ENCODE data around the gene TRIP11.

The TRIP11 gene

GRCh38 chr14:92010644-92011043 is 29.2 kb downstream of the TRIP11 start:
- DNase-seq (ENCODE audit: low spot score): no peak

- DNase-seq (ENCODE audit: low spot score): no peak
These were observed 30.3 kb downstream of the TRIP11 start for GRCh38 chr14:92009604-92010003.

GRCh38 chr14:92005019-92005418 is 34.8 kb downstream of the TRIP11 start:
- no peak for DNase-seq (ENCODE audit: low spot score)

GRCh38 chr14:92004062-92004461 is 35.8 kb downstream of the TRIP11 start:
- no peak for DNase-seq (ENCODE audit: low spot score)

- DNase-seq (ENCODE audit: low spot score): no peak
These were observed 40.9 kb downstream of the TRIP11 start for GRCh38 chr14:91998667-91999570.

- DNase-seq (ENCODE audit: low spot score): no peak
These were observed 42.4 kb downstream of the TRIP11 start for GRCh38 chr14:91997492-91997891.

GRCh38 chr14:91996948-91997371 is 42.9 kb downstream of the TRIP11 start:
- DNase-seq (ENCODE audit: low spot score): peak; percentile 52

GRCh38 chr14:91987192-91987591 is 52.7 kb downstream of the TRIP11 start:
- no peak for DNase-seq (ENCODE audit: low spot score)

- no peak for DNase-seq (ENCODE audit: low spot score)
These were observed 54.2 kb downstream of the TRIP11 start for GRCh38 chr14:91985521-91986255.

GRCh38 chr14:91985008-91985407 is 54.9 kb downstream of the TRIP11 start:
- no peak for DNase-seq (ENCODE audit: low spot score)

GRCh38 chr14:91983588-91983987 is 56.3 kb downstream of the TRIP11 start:
- DNase-seq (ENCODE audit: low spot score): no peak

GRCh38 chr14:91980157-91980556 is 59.7 kb downstream of the TRIP11 start:
- peak; percentile 41 for DNase-seq (ENCODE audit: low spot score)

GRCh38 chr14:91977884-91978283 is 62.0 kb downstream of the TRIP11 start:
- DNase-seq (ENCODE audit: low spot score): no peak

- no peak for DNase-seq (ENCODE audit: low spot score)
These were observed 64.1 kb downstream of the TRIP11 start for GRCh38 chr14:91975763-91976162.

GRCh38 chr14:91971188-91971778 is 68.6 kb downstream of the TRIP11 start:
- DNase-seq (ENCODE audit: low spot score): no peak

- no peak for DNase-seq (ENCODE audit: low spot score)
These were observed 71.6 kb downstream of the TRIP11 start for GRCh38 chr14:91968280-91968679.

- no peak for DNase-seq (ENCODE audit: low spot score)
These were observed 75.1 kb downstream of the TRIP11 start for GRCh38 chr14:91964724-91965123.

GRCh38 chr14:91964011-91964410 is 75.8 kb downstream of the TRIP11 start:
- no peak for DNase-seq (ENCODE audit: low spot score)

GRCh38 chr14:91963465-91963864 is 76.4 kb downstream of the TRIP11 start:
- no peak for DNase-seq (ENCODE audit: low spot score)

- no peak for DNase-seq (ENCODE audit: low spot score)
These were observed 78.3 kb downstream of the TRIP11 start for GRCh38 chr14:91961297-91962220.

GRCh38 chr14:91957876-91958313 is 82.0 kb downstream of the TRIP11 start:
- DNase-seq (ENCODE audit: low spot score): no peak

- DNase-seq (ENCODE audit: low spot score): no peak
These were observed 83.2 kb downstream of the TRIP11 start for GRCh38 chr14:91956616-91957015.

All from SW480 (cell line).